ENCODE measurements around the gene DCLK1.

Gene DCLK1

GRCh38 chr13:35770756-35771297 lies 360.4 kb downstream of the DCLK1 start:
- no peak for DNase-seq

GRCh38 chr13:35769812-35770211 lies 361.4 kb downstream of the DCLK1 start:
- no peak for DNase-seq

- no peak for DNase-seq
Measured at GRCh38 chr13:35768551-35768950, 362.6 kb downstream of the DCLK1 start.

- no peak for DNase-seq
Measured at GRCh38 chr13:35768073-35768472, 363.1 kb downstream of the DCLK1 start.

GRCh38 chr13:35767256-35767976 lies 363.8 kb downstream of the DCLK1 start:
- no peak for DNase-seq

GRCh38 chr13:35766663-35767062 lies 364.5 kb downstream of the DCLK1 start:
- no peak for DNase-seq

DNA sequence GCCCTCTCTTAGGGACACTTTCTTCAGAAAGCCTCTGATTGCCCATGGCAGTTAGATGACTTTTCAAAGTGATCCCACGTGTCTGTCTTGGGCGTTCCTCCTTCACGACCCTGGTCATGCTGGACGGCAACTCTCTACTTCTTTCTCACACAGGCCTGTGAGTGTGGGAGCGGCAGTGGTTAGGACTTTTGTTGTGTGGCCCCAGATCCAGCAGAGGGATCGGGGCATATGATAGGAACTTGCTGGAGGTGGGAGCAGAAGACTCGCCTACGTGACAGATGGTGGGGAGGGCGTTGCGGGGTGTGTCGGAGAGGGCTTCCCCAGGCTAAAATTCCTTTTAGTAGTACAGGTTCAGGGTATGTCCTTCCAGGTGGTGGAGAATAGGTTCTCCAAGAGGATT lies 365.2 kb downstream of the DCLK1 start:
- no peak for DNase-seq

DNA sequence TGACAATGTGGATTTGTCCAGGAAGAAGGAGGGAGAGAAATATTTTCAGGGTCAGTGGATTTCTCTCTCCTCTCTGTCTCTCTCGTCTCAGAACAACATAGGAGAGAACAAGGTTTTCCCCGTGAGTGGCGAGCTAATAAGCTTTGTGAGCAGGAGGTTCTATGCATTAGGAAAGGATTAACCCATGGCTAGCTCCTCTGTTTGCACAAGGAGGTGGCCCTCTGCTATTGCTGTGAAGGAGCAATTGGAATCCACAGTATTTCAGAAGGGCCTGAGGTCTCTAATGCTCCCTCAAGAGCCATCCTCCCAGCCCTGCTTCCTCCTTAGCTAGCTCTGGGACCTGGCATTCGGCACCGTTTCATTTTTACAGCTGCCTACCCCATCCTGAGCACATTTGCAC lies 365.8 kb downstream of the DCLK1 start:
- DNase-seq: no peak

DNA sequence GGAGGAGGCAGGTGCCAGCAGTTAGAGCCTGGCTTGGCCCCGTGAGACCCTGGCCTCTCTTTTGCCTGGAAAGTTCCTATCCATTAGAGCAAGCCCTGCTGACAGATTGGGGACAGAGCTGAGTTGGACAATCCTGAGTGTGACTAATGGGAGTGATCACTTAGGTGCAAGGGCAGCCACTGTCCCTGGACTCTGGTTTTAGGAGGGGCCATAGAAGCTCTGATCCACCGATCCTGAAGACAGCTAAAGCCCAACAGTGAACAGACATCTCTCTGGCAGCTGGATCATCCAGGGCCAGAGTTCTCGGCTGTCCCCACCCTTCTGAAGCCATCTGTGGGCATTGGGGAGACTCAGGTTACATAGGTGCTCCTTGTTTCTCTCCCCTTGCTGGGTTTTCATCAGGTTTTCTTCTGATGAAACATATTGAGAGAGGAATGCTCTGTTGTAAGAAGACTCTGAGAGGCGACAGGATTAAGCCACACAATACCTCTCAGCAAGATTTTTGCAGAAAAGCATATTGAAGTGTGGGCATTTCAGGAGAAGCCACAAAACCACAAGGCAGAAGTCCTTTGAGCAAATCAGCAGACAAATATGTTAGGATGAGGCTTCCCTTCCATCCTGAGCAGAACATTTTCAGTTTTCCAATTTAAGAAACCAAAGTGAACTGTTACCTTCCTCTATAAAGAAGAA lies 366.7 kb downstream of the DCLK1 start:
- DNase-seq: no peak

DNA sequence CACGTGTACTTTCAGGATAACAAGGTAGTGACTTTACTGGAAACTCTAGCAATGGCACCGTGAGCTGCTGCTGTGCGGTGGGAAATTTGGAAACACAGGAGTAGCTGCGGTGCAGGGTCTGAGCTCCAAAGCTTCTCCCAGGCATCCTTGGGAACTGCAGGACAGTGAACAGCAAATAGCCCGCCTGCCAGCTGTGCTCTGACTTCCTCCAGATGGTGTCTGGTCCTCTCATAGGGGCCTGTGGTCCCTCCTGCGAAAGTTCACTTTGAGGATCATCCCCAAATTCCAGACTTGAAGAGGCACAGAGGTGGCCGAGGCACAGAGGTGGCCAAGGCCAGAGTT lies 367.4 kb downstream of the DCLK1 start:
- DNase-seq: no peak

DNA sequence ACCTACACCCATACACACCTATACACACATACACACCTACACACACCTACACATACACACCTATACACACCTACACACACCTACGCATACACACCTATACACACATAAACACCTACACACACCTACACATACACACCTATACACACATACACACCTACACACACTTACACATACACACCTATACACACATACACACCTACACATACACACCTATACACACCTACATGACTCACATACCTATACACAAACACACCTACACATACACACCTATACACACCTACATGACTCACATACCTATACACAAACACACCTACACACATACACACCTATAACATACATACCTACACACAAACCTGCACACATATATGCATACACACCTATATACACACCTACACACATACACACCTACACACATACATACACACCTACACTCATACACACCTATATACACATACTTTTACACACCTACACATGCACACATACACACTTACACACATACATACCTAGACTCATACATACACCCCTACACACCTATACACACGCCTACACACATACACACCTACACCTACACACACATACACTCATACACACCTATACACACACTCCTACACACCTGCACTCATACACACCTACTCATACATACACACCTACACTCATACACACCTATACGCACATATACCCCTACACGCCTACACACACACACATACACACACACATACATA lies 368.0 kb downstream of the DCLK1 start:
- DNase-seq: no peak

- DNase-seq: no peak
Measured at GRCh38 chr13:35761440-35762252, 369.5 kb downstream of the DCLK1 start.

DNA sequence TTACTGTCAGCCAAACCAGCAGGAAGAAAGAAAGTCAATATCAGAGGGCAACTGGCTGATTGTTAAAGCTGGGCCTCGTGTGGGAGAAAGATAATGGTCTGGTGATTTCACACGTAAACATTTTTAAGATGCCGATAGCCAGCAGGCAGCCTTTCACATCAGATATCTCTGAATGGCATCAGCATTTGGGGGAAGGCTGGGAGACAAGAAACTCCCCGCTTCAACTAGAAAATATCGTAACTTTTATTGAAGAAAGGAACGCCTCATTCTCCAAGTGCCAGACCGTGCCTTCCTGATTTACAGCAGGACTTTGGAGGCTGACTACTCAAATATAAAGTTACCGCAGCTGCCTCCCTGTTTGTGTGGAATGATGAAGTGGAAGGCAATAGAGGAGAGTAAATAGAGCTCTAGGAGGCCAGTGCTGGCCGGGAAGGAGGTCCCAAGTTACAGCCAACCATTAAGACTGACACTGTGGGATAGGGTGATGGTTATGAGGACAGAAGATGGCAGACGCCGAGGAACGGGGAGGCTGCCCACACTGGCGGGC lies 370.4 kb downstream of the DCLK1 start:
- DNase-seq: no peak

DNA sequence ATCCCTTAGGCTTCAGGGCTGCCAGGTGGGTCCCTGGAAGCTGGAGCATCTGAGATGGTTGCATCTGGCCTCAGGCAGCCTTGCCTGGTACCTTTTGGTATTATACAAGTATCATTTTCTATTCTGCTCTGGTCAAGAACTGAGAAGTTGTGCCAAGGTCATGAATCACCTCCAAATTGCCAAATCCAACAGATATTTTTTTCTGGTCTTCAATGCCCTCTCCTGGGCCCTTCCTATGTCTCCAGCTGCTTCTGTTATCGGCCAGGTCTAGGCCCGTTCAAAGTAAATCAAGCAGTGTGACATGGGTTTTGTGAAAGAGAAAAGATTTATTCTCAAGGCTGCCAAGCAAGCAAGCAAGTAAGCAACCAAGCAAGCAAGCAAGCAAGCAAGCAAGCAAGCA lies 383.6 kb downstream of the DCLK1 start:
- DNase-seq: no peak

DNA sequence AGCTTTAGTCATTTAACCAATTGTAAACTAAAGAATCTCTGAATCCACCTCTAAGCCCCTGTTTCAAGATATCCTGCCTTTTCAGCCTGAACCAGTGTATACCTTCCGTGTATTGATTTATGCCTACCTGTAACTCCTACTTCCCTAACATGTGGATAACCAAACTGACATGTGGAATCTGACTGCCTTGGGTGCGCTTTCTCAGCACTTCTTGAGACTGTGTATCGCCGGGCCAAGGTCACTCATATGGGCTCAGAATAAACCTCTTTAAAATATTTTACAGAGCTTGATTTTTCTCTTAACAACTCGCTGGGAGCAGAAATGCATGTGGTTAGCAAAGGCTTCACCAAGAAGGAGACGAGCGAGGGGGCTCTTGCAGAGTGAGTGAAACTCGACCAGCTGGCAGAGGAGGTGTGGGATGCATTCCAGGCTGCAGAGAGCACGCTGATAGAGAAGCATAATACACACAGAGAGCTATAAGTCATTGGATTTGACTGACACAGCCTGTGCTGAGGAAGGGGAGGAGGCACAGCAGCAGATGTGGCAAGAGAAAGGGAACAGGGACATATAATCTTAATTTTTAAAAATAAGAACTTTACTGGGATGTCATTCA lies 386.5 kb downstream of the DCLK1 start:
- DNase-seq: no peak

- DNase-seq: no peak
Measured at GRCh38 chr13:35744144-35744543, 387.0 kb downstream of the DCLK1 start.

GRCh38 chr13:35743165-35743564 lies 388.0 kb downstream of the DCLK1 start:
- no peak for DNase-seq

GRCh38 chr13:35741657-35742056 lies 389.5 kb downstream of the DCLK1 start:
- no peak for DNase-seq

- no peak for DNase-seq
Measured at GRCh38 chr13:35736876-35737275, 394.3 kb downstream of the DCLK1 start.

DNA sequence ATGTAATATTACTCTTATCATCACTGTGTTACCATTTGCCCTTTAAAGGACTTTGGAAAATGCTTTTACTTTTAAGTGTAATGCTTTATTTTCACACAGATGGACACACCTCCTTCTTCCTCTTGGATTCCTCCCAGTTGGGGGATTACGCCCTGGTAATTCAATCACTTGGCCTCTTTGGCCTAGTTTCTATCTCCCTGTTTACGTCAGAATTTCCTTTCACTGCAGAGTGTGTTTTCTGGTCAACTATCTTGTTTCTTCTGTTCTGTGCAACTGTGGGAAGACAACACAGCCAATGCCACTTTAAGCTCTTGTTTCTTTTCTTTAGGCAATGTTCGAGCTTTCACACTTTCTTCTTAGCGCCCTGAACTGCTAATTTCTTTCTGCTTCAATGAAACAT lies 397.4 kb downstream of the DCLK1 start:
- DNase-seq: no peak

DNA sequence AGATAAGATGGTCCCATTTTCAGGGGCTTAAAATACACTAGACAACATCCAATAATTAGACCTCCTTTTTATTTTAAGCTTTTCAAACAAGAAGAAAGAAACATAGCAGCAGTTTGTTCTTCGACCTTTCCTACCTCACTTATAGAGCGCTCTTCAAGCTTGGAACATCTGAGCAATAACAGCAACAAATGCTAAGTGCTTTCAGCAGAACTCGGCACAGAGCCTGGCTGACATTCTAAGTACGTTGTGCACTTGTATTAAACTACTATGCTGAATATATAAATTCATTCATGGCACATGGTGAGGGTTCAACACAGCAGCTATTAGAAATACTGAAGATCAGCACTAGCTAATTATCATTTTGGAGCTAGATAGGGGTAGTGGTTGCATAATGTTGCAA lies 398.6 kb downstream of the DCLK1 start:
- no peak for DNase-seq

DNA sequence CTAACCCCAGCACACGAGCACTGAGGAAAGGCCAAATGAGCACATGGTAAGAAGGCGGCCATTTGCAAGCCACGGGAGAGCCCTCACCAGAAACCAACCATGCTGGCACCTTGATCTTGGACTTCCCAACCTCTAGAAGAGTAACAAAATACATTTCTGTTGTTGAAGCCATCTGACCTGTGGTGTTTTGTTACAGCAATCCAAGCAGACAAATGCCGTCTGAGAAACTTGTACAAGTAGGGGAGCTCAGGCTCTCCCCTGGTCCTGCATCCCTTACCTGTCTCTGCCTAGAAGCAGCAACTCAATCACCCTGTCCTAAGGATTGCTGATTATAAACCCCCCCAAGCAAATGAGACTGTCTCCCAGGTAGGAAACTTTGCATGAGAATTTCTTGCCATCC lies 399.7 kb downstream of the DCLK1 start:
- DNase-seq: no peak
